Measurements from ENCODE around the gene ACAD10.
"Not testable (repeated sequence)": the region's sequence is repeated elsewhere in the genome, so short reads cannot be mapped to it uniquely, and the experiment has no call there.

The ACAD10 gene

DNA sequence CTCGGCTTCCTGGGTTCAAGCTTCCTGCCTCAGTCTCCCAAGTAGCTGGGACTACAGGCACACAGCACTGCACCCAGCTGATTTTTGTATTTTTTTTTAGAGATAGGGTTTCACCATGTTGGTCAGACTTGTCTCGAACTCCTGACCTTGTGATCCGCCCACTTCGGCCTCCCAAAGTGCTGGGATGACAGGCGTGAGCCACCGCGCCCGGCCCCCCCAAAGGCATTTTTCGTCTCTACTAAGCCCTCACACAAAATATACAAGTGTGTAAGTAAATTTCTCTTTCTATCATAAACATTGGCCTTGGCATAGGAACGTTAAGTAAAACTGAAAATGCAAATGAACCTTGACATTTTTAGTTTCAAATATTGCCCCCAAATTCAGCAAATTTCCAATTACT is 2.1 kb downstream of the ACAD10 start:
- no peak for DNase-seq

DNA sequence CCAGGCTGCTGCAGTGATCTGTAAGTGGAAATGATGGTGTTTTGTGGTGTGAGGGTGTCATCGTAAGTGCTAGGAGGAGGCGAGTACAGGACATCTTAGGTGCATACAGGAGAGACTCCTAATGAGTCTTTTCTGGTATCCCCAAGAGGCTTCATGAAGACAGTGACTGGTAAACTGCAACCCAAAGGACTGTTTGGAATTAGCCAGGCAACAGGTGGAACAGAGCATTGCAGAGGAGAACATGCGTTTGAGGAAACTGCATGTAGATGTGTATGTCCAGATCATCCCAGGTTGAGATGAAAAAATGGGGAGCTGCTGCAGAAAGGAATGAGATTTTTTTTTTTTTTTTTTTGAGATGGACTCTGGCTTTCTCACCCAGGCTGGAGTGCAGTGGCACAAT is 5.4 kb downstream of the ACAD10 start:
- DNase-seq = no peak

DNA sequence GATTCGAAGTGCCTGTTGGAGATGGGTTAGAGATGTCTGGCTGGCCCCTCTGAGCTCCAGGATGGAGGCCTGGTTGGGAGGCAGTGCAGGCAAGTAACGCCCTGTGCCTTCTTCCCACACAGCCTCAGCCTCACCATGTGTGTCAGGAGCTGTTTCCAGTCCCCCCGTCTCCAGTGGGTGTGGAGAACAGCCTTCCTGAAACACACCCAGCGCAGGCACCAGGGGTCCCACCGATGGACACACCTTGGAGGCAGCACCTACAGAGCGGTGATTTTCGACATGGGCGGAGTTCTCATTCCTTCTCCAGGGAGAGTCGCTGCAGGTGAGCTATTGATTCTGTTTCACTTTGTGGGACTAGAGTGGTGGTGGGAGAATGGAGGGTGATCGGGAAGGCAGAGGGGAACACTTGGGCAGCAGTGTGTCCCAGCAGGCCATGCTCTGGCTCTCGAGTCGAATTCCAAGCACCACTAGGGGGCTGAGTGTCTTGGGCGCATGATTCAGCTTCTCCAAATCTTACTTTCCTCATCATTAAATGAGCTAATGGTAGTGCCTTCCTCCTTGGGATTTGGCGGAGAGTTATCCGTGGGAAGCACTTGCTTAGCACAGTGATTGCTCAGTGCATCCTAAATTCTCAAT is 6.8 kb downstream of the ACAD10 start:
- peak in 1 of 2 experiments; percentile 5 for DNase-seq

DNA sequence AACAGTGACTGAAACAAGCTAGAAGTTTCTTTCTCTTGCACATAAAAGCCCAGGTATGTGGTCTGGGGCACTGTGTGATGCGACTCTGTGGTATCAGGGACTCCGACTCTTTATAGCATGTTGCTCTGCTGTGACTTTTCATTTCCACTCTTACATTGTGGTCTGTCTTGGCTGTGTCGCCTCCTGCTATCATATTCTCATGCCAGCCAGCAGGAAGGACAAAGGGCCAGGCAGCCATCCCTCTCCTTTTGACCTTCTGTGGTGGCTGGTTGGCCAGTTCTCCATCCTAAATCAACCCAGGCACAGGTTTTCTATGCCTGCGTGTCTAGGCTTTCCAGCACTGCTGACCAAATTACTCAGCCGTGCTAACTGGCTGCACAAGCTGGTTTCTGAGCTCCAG is 8.0 kb downstream of the ACAD10 start:
- DNase-seq = no peak

DNA sequence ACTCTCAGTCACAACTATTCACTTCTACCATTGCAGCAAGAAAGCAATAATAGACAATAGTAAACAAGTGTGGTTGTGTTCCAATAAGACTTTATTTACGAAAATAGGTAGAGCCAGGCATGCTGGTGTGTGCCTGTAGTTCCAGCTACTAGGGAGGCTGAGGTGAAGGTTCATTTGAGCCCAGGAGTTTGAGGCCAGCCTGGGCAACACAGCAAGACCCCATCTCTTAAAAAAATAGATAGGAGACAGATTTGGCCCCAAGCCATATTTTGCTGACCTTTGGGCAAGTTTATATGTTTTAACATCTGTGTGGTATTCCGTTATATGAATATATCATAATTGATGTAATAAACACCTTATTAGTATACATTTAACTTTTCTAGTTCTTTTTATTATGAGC is 14.1 kb downstream of the ACAD10 start:
- no peak for DNase-seq

DNA sequence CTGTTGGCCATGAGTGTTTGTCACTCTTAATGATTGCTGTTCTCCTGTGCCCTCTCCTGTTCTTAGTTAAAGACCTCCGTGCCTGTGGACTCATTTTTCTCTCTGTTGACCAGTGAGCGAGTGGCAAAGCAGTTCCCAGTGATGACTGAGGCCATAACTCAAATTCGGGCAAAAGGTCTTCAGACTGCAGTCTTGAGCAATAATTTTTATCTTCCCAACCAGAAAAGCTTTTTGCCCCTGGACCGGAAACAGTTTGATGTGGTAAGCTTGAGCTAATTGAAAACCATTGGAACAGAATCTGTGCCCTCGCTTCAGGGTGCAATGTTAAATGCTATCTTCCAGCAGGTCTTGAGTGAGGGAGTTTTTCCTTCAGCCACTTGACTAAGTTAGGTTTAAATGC is 19.8 kb downstream of the ACAD10 start:
- no peak for DNase-seq

DNA sequence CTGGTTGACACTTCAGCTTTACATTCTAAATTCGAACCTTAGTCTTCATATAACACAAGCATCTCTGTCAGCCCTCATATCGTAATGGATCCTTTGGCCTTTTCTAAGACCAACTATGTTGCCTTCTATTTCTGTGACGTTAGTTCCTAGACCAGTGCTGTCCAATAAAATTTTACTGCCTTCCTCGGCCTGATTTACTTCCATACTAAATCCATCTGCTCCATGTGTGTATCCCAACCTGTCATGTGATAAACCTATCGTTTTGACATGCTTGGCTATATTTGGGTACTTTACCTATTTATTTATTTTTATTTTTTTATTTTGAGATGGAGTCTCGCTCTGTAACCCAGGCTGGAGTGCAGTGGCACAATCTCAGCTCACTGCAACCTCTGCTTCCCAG is 20.3 kb downstream of the ACAD10 start:
- no peak for DNase-seq

DNA sequence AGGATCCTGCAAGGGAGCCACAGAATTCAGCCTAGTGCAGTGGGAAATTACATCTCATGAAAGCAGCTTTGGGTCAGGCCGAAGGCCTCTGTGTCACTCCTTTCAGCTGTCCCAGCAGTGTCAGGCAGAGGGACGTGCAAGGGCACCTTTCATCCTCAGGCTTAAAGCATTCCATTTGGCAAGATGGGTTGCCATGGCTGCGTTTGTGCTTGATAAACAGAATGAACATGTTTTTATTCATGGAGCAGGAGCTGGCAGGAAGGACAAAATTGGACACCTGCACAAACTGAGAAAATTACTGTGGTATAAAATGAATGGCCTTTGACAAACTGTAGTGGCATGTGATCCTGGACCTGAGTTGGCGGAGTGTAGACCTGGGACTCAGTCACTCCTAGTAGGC is 29.4 kb downstream of the ACAD10 start:
- peak; percentile 90 to 97 for DNase-seq

DNA sequence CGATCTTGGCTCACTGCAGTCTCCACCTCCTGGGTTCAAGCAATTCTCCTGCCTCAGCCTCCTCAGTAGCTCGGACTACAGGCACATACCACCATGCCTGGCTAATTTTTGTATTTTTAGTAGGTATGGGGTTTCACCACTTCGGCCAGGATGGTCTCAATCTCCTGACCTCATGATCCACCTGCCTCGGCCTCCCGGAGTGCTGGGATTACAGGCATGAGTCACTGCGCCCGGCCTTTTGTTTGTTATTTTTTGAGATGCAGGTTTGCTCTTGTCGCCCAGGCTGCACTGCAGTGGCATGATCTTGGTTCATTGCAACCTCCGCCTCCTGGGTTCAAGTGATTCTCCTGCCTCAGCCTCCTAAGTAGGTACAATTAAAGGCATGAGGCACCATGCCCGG is 33.5 kb downstream of the ACAD10 start:
- not testable (repeated sequence) for DNase-seq

DNA sequence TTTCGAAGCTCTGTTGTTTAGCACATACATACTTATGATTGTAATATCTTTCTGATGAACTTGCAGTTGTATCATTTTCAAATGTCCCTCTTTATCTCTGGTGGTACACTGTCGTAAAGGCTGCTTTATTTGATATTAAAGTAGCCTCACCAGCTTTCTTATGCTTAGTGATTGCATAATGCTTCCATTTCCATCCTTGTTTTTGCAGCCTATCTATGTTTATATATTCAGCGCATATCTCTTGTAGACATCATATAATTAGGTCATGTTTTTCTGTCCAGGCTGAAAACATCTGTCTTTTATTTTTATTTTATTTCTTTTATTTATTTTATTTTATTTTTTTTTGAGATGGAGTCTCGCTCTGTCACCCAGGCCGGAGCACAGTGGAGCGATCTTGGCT is 34.6 kb downstream of the ACAD10 start:
- no peak for DNase-seq

DNA sequence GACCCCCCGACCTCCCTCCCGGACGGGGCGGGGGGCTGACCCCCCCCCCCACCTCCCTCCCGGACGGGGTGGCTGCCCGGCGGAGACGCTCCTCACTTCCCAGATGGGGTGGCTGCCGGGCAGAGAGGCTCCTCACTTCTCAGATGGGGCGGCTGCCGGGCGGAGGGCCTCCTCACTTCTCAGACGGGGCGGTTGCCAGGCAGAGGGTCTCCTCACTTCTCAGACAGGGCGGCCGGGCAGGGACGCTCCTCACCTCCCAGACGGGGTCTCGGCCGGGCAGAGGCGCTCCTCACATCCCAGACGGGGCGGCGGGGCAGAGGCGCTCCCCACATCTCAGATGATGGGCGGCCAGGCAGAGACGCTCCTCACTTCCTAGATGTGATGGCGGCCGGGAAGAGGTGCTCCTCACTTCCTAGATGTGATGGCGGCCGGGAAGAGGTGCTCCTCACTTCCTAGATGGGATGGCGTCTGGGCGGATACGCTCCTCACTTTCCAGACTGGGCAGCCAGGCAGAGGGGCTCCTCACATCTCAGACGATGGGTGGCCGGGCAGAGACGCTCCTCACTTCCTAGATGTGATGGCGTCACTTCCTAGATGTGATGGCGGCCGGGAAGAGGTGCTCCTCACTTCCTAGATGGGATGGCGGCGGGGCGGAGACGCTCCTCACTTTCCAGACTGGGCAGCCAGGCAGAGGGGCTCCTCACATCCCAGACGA is 38.0 kb downstream of the ACAD10 start:
- not testable (repeated sequence) for DNase-seq

DNA sequence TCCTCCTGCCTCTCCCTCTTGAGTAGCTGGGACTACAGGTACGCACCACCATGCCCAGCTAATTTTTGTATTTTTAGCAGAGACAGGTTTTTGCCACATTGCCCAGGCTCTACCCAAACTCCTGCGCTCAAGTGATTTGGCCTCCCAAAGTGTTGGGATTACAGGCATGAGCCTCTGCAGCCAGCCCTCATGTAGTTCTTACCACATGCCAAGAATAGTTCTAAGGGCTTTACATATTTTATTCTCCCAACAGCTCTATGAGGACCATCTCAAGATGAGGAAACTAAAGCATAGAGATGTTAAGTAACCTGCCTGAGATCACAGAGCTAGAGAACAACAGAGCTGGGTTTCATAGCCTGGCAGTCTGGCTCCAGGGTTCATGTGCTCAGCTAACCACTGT is 42.9 kb downstream of the ACAD10 start:
- DNase-seq = no peak

DNA sequence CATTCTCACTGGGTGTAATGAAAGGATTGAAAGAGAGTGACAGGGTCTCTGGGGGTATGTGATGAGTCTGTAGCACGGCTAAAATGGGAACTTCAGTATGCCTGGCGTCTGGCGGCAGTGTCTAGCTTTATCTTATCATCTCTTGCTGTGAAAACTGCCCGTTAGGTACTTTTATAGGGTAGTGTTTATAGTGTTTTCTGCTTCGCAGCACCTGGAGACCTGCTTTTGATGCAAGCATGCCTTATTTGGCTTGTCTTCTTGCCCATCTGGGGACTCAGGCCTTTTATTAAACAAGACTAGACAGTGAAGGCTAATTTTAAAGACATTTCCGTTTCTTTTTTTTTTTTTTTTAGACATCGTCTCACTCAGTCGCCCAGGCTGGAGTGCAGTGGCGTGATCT is 44.6 kb downstream of the ACAD10 start:
- no peak for DNase-seq

DNA sequence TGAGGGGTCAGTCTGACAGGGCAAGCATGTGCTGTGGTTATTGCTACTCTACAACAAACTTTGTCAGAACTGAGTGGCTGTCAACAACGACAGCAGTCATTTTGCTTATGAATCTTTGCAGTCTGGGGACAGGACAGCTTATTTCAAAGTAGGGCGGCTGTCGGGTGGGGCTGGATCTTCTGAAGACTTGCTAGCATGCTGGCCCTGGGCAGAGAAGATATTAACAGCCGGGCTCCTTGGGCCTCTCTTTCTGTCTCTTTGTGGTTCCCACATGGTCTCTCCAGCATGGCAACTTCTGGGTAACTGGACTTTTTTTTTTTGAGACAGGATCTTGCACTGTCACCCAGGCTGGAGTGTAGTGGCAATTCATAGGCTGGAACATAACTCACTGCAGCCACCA is 46.9 kb downstream of the ACAD10 start:
- no peak for DNase-seq

DNA sequence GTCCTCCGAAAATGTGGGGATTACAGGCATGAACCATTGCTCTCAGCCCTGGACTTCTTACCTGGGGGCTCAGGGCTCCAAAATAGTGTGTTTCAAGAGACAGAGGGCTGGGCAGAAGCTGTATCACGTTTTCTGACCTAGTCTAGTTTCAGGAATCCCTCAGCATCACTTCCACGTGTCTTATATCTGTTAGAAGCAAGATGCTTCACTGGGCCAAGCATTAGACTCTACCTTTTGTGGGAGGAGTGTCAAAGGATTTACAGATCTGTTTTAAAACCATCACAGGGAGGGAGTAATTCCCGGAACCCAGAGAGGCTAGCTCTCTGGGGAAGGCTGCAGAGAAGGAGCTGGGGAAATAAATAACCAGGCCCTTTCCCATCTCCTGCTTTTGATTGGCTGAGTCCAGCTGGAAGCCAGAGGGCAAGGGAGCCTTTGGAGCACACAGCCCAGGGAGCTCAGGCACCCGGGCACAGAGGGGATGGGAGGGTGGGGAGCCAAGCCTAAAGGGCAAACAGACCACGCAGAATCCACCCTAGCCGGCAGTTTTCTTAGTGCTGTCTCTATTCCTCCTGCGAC is 47.6 kb downstream of the ACAD10 start:
- DNase-seq = no peak

DNA sequence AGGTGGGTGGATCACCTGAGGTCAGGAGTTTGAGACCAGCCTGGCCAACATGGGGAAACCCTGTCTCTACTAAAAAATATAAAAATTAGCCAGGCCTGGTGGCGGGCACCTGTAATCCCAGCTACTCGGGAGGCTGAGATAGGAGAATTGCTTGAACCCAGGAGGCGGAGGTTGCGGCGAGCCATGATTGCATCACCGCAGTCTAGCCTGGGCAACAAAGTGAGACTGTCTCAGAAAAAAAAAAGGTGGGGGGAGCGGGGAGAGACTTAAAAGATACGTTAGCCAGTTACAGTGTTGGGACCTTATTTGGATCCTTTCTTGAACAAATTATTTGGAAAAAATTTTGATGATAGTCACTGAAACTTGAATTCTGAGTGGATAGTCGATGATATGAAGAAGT is 53.7 kb downstream of the ACAD10 start:
- not testable (repeated sequence) for DNase-seq

DNA sequence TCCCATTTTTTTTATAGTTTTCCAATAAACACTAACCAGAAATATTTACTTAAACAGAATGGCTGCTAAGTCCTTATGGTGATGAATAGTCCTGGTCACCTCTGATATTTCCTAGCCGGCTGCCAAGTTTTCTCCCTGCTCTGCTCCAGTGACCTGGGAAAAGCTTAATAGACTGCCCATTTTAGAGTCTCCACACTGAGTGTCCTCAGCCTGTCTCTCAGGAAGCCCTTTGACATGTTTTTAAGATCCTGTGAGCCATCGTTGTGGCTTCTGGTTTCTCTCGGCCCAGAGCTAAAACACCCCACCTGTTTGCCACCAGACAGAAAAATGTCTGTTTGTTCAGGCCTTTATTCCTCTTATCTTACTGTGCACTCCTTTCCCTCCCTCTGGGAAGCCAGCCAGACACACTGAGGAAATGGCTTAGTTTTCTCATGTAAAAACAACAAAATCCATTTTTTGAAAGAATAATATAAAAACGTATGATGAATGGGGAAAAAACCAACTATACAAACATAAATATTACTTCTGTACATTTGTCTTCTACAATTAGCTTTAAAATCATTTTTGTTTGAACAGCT is 55.5 kb downstream of the ACAD10 start:
- DNase-seq = peak; percentile 44 to 76

DNA sequence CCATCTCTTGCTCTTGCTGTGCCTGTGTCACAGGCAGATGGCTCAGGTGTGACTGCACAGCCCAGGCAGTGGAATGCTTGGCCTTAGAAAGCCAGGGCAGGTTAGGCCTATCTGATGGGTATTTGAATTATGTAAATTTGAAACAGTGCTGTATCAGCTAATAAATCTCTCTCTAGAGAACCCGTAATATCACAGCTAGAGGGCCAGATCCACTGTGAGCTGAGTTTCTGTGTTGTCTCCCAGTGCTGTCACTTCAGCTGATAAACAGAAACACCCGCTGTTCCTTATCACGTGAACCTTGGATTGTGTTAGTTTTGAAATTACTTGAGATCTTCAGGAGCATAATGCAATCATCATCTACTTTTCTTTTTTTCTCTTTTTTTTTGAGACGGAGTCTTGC is 59.4 kb downstream of the ACAD10 start:
- DNase-seq = no peak

DNA sequence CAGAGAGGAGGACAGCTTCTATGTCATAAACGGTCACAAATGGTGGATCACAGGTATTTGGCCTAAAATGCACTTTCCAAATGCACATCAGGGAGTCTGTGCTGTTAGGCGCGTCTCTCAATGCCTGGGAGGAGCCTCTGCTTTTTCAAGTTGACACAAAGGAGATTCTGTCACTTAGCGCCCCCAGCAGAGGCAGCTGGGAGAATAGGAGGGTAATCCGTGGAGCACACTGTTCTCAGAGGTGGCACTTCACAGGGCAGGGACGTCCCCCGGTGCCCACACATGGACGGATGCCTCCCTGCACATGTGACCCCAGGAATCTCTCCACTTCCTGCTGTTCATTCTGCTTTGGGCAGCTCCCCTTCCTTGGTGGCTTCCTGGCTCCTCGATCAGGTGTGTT is 61.5 kb downstream of the ACAD10 start:
- DNase-seq = no peak

DNA sequence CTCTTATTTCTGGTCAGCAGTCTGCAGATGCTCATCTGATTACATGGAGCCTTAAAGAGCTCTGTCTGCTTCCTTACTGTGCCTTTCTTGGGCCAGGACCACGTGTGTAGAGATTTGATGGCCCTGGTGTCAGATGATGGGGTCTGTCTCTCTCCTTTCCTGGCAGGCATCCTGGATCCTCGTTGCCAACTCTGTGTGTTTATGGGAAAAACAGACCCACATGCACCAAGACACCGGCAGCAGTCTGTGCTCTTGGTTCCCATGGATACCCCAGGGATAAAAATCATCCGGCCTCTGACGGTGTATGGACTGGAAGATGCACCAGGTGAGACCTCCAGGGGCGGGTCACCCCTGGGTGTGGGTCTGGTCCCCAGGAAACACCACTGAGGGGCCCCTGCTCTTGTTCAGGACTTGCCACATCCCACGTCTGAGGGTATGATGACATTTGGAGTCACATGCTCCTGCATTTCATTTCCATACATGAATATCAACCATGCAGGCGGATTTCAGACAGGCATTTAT is 62.4 kb downstream of the ACAD10 start:
- peak in 1 of 2 experiments; percentile 15 for DNase-seq

DNA sequence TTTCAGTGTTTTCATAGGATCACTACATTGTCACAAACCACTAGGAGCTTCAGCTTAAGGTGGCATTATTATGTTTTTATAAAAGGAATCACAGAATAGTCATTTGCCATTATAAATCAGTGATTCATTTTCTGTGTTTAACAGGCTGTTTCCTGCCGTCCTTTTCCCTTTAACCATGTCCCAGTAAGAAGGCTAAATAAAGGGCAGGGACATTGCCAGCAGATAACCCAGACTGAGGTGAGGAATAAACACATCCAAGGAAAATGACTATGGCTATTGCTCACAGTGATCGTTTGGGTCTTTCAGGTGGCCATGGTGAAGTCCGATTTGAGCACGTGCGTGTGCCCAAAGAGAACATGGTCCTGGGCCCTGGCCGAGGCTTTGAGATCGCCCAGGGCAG is 63.0 kb downstream of the ACAD10 start:
- DNase-seq = no peak

DNA sequence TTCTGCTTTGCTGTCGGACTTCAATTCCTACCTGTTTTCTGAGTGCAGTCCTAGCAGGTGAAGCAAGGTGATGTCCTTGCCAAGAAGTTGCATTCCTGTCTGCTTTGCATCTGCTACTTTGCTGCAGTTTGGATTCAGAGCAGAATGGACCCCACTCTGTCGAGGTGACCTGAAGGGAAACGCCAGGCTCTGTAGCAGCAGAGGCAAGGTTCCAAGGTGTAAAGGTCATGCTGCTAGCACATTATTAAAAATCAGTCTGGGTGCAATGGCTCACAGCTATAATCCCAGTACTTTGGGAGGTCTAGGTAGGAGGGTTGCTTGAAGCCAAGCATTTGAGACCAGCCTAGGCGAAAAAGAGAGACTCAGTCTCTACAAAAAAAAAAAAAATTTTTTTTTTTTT is 63.5 kb downstream of the ACAD10 start:
- DNase-seq = no peak

DNA sequence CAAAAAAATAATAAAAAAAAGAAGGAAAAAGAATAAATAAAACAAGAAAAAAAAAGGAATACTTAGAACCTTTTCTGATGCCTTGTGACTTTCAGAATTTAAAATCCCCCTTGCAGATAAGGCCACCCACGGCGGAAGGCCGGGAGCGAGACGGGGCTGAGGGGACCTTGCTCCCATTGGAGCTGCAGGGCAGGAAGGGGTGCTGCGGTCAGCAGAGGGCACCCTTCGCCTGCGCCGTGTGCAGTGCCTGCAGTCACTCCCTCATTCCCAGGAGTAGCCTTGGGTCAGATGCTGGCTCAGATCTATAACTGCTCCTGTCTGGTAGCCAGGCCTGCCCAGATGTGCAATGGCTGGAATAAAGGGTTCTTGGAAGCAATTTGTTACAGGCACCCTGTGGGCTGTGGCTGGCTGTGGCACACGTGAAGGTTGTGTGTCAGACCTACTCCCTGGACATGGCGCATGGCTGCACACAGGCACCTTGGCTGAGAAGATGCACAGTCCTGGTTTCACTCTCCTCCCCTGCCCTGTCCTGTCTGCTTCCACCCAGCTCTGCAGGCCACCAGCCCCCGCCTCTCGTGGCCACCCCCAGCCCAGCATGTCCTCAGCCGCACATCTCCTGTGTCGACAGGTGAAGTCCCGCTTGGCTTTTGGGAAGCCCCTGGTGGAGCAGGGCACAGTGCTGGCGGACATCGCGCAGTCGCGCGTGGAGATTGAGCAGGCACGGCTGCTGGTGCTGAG is 67.5 kb downstream of the ACAD10 start:
- peak in 1 of 2 experiments; percentile 15 for DNase-seq
